Smooth muscle cell (in vitro differentiated cells): ENCODE measurements around the gene GIGYF1. TPM values are rescaled to one million over a fixed set of nuclear protein-coding genes. Genes with fewer than 3 reads are reported as not detected.

Source experiments
- DNase-seq: peaks from one replicate; lab custom pipeline; 2025; ENCODE audit not compliant: unreplicated experiment; lab: John Stamatoyannopoulos, UW
- H2AFZ ChIP-seq: fragments of 200-600 bp; sonication (generic); 2 replicates; pipeline ENCODE4 v1.6.0; 2016; ENCODE audit warnings: antibody characterized with exemption, low read depth, mild to moderate bottlenecking
- H3F3A ChIP-seq: fragments of 200-600 bp; sonication (generic); 2 replicates; pipeline ENCODE4 v1.6.0; 2017; ENCODE audit warnings: antibody characterized with exemption, low read depth
- H3K27ac ChIP-seq: fragments of 200-600 bp; sonication (generic); 2 replicates; pipeline ENCODE4 v1.5.1; 2016; ENCODE audit warnings: low read depth, mild to moderate bottlenecking
- H3K27me3 ChIP-seq: fragments of 200-600 bp; sonication (generic); 2 replicates; pipeline ENCODE4 v1.6.1; 2016; ENCODE audit warnings: low read depth, mild to moderate bottlenecking
- H3K36me3 ChIP-seq: fragments of 200-600 bp; sonication (generic); 2 replicates; pipeline ENCODE4 v1.5.1; 2016; ENCODE audit warnings: low read depth
- H3K4me1 ChIP-seq: fragments of 200-600 bp; sonication (generic); 2 replicates; pipeline ENCODE4 v1.5.1; 2016; ENCODE audit warnings: low read depth
- H3K4me2 ChIP-seq: fragments of 200-600 bp; sonication (generic); 2 replicates; pipeline ENCODE4 v1.6.0; 2016; ENCODE audit warnings: mild to moderate bottlenecking
- H3K4me3 ChIP-seq: fragments of 200-600 bp; sonication (generic); 2 replicates; pipeline ENCODE4 v1.5.1; 2016; ENCODE audit warnings: mild to moderate bottlenecking
- H3K79me2 ChIP-seq: fragments of 200-600 bp; sonication (generic); 2 replicates; pipeline ENCODE4 v1.6.0; 2016; ENCODE audit warnings: low read depth, mild to moderate bottlenecking
- H3K9ac ChIP-seq: fragments of 200-600 bp; sonication (generic); 2 replicates; pipeline ENCODE4 v1.6.0; 2016; ENCODE audit warnings: low read depth
- H3K9me3 ChIP-seq: fragments of 200-600 bp; sonication (generic); replicated peaks from 2 replicates; pipeline ENCODE4 v1.5.1; 2016; ENCODE audit warnings: low read depth
- H4K20me1 ChIP-seq: fragments of 200-600 bp; sonication (generic); 2 replicates; pipeline ENCODE4 v1.6.0; 2016; ENCODE audit warnings: low read depth
- CTCF ChIP-seq: fragments of 200-600 bp; sonication (generic); IDR thresholded peaks from 2 replicates; pipeline ENCODE4 v1.5.1; 2017; ENCODE audit warnings: borderline replicate concordance, mild to moderate bottlenecking, antibody characterized with exemption; ENCODE audit not compliant: insufficient read depth, poor library complexity, severe bottlenecking
- WGBS: methylation state at CpG from one replicate; pipeline ENCODE4 v1.1.7; 2016; ENCODE audit warnings: low lambda C conversion rate; 5-methylcytosine and 5-hydroxymethylcytosine counted together
- polyA plus RNA-seq: library from polyadenylated mRNA; unstranded; fragments of >200 nt; fragmentation: Nextera tagmentation; extraction: Ambion mirVana; gene quantifications from 2 replicates; pipeline ENCODE4 v1.2.1, GENCODE V29; 2016
- total RNA-seq: library from RNA; depleted of rRNA; stranded (reverse); fragments of >200 nt; gene quantifications from 2 replicates; pipeline ENCODE4 v1.2.3, GENCODE V29; 2014

GIGYF1 gene
- total and polyA plus RNA-seq, 2 experiments from 2014 or later, result 8.5 to 13.1 TPM

GRCh38 chr7:100674411-100675104, 19.5 kb downstream of the GIGYF1 start:
- H2AFZ ChIP-seq, result no peak overlapping the region
- under 1% methylated on average over 41 of the region's 43 CpGs for WGBS
- H3K27ac ChIP-seq, result peak overlapping the region; percentile 81
- peak overlapping the region; percentile 82 for H3K9ac ChIP-seq
- no peaks in the 10 kb centered on the region for H3K4me1 ChIP-seq
- H3K4me2 ChIP-seq, result peak overlapping the region; percentile 98
- no peaks in the 10 kb centered on the region for H3K27me3 ChIP-seq
- H3K4me3 ChIP-seq, result peak overlapping the region; percentile 78
- peaks cover 7% of the 10 kb centered on the region for H3F3A ChIP-seq
- H3K36me3 ChIP-seq, result no peaks in the 10 kb centered on the region
- peaks cover 53% of the 10 kb centered on the region for H4K20me1 ChIP-seq
- peaks cover 32% of the 10 kb centered on the region for H3K79me2 ChIP-seq
- no peak for DNase-seq
- TF ChIP-seq CTCF, result no peak
- no peaks in the 10 kb centered on the region for H3K9me3 ChIP-seq

GRCh38 chr7:100673942-100674410, 20.1 kb downstream of the GIGYF1 start:
- Histone ChIP-seq H3K4me1 (no peaks in the 10 kb centered on the region), H3K36me3 (no peaks in the 10 kb centered on the region), H3K4me2 (peak overlapping the region; percentile 98), H3K27me3 (no peaks in the 10 kb centered on the region), H3K9ac (peak overlapping the region; percentile 82), H3K9me3 (no peaks in the 10 kb centered on the region), H2AFZ (peak overlapping the region; percentile 87), H3K4me3 (peak overlapping the region; percentile 78), H4K20me1 (peaks cover 47% of the 10 kb centered on the region), H3K27ac (peak overlapping the region; percentile 81), H3K79me2 (peaks cover 32% of the 10 kb centered on the region), H3F3A (peaks cover 7% of the 10 kb centered on the region)
- no peak for TF ChIP-seq CTCF
- peak; percentile 57 for DNase-seq
- 1% methylated on average over 19 of the region's 34 CpGs for WGBS

GRCh38 chr7:100673302-100673941, 20.6 kb downstream of the GIGYF1 start, which contains the start of gene GNB2:
TSS of gene GNB2 (plus strand) at chr7:100673740. CDS start at chr7:100676266, 2,526 bp downstream.
- peak; percentile 97 for DNase-seq

More at GRCh38 chr7:100673302-100673941, 20.6 kb downstream of the GIGYF1 start, which contains the start of gene GNB2:
- TF ChIP-seq CTCF, result no peak
- H3K27ac ChIP-seq, result peak within 1 kb of the TSS; percentile 81
- no peaks in the 10 kb centered on the region for H3K36me3 ChIP-seq
- H3F3A ChIP-seq, result peaks cover 7% of the 10 kb centered on the region
- peaks cover 32% of the 10 kb centered on the region for H3K79me2 ChIP-seq
- H3K9ac ChIP-seq, result peak within 1 kb of the TSS; percentile 82
- H4K20me1 ChIP-seq, result peaks cover 42% of the 10 kb centered on the region
- no peaks in the 10 kb centered on the region for H3K4me1 ChIP-seq
- WGBS, result under 1% methylated on average over 36 of the region's 65 CpGs
- H3K4me3 ChIP-seq, result peak within 1 kb of the TSS; percentile 78
- H3K9me3 ChIP-seq, result no peaks in the 10 kb centered on the region
- peak within 1 kb of the TSS; percentile 98 for H3K4me2 ChIP-seq
- no peaks in the 10 kb centered on the region for H3K27me3 ChIP-seq
- peak within 1 kb of the TSS; percentile 87 for H2AFZ ChIP-seq
